GM23248 (cell line): ENCODE measurements around the gene VDAC1.

ENCODE experiments used
- EZH2 ChIP-seq: fragments of 200-600 bp; sonication (generic); IDR thresholded peaks from 2 replicates; pipeline ENCODE4 v1.6.1; 2018; ENCODE audit warnings: antibody characterized with exemption, mild to moderate bottlenecking; ENCODE audit not compliant: insufficient read depth, poor library complexity, severe bottlenecking
- EZH2phosphoT487 ChIP-seq: fragments of 200-600 bp; sonication (generic); IDR thresholded peaks from 2 replicates; pipeline ENCODE4 v1.6.1; 2018; ENCODE audit warnings: antibody characterized with exemption, moderate library complexity, mild to moderate bottlenecking, low read depth; ENCODE audit not compliant: insufficient read depth

GRCh38 chr5:133926489-133927299, 78.1 kb downstream of the VDAC1 start:
- no peak for TF ChIP-seq EZH2
- TF ChIP-seq EZH2phosphoT487 = no peak
